WTC11 (cell line): ENCODE data around the gene MYBPC2. TPM values are rescaled to one million over a fixed set of nuclear protein-coding genes. Genes with fewer than 3 reads are reported as not detected.

Source experiments
- ATAC-seq: fragments of 200-7000 bp; cut with Tn5 transposase; 2 replicates; pipeline ENCODE4 v1.10.0; 2021; ENCODE audit warnings: mild to moderate bottlenecking, moderate library complexity
- CTCF ChIA-PET: fragments of 300-600 bp; sonication (Branson Sonifier 250); formaldehyde crosslinking; loops from one replicate; lab custom pipeline; 2021; ENCODE audit warnings: antibody characterized with exemption; lab: Charles Lee
- POLR2A ChIA-PET: fragments of 350-600 bp; sonication (Branson Sonifier 250); formaldehyde crosslinking; loops from one replicate; lab custom pipeline; 2021; ENCODE audit warnings: antibody characterized with exemption; lab: Charles Lee
- DNase-seq: peaks from one replicate; pipeline ENCODE4 v3.0.0; 2021; ENCODE audit warnings: low spot score
- H3K27ac Mint-ChIP-seq: 2 replicates; pipeline ENCODE4 v1.8.0; 2021; ENCODE audit warnings: mixed read lengths
- H3K27me3 Mint-ChIP-seq: 2 replicates; pipeline ENCODE4 v1.8.0; 2021; ENCODE audit warnings: low read depth, mild to moderate bottlenecking, moderate library complexity, mixed read lengths
- H3K36me3 Mint-ChIP-seq: 2 replicates; pipeline ENCODE4 v1.8.0; 2021; ENCODE audit warnings: mixed read lengths
- H3K4me1 Mint-ChIP-seq: 2 replicates; pipeline ENCODE4 v1.8.0; 2022; ENCODE audit warnings: mixed read lengths
- H3K4me3 Mint-ChIP-seq: 2 replicates; pipeline ENCODE4 v1.8.0; 2021; ENCODE audit warnings: mild to moderate bottlenecking, moderate library complexity, mixed read lengths
- H3K9me3 Mint-ChIP-seq: 2 replicates; pipeline ENCODE4 v1.8.0; 2021; ENCODE audit warnings: mixed read lengths
- CREB1 ChIP-seq: sonication (generic); formaldehyde crosslinking; IDR thresholded peaks from 2 replicates; pipeline ENCODE4 v1.8.0; 2023; ENCODE audit warnings: mild to moderate bottlenecking, missing genetic modification reagents
- ELF4 ChIP-seq: sonication (generic); formaldehyde crosslinking; IDR thresholded peaks from 2 replicates; pipeline ENCODE4 v1.8.1; 2022; ENCODE audit warnings: low read depth, mild to moderate bottlenecking, moderate library complexity, missing genetic modification reagents
- EMX1 ChIP-seq: fragments of 250-450 bp; sonication (Bioruptor Pico); IDR thresholded peaks from 2 replicates; pipeline ENCODE4 v1.8.0; 2021; ENCODE audit warnings: mild to moderate bottlenecking
- GABPB1 ChIP-seq: sonication (generic); formaldehyde crosslinking; IDR thresholded peaks from 2 replicates; pipeline ENCODE4 v1.8.1; 2023; ENCODE audit warnings: mild to moderate bottlenecking, missing genetic modification reagents
- HMGA2 ChIP-seq: fragments of 250-450 bp; sonication (Bioruptor Pico); IDR thresholded peaks from 2 replicates; pipeline ENCODE4 v1.4.0; 2021; ENCODE audit warnings: mild to moderate bottlenecking, moderate library complexity
- NR2C2 ChIP-seq: sonication (generic); formaldehyde crosslinking; IDR thresholded peaks from 2 replicates; pipeline ENCODE4 v1.8.0; 2022; ENCODE audit warnings: mild to moderate bottlenecking, missing genetic modification reagents
- OVOL2 ChIP-seq: fragments of 250-450 bp; sonication (Bioruptor Pico); IDR thresholded peaks from 2 replicates; pipeline ENCODE4 v1.9.0; 2021; ENCODE audit warnings: mild to moderate bottlenecking, borderline replicate concordance
- TP53 ChIP-seq: sonication (generic); formaldehyde crosslinking; IDR thresholded peaks from 2 replicates; pipeline ENCODE4 v1.8.1; 2023; ENCODE audit warnings: mild to moderate bottlenecking, missing genetic modification reagents
- ZNF219 ChIP-seq: sonication (generic); formaldehyde crosslinking; IDR thresholded peaks from 2 replicates; pipeline ENCODE4 v1.8.0; 2023; ENCODE audit warnings: missing genetic modification reagents, mild to moderate bottlenecking, borderline replicate concordance
- total RNA-seq: library from RNA; stranded (reverse); gene quantifications from 3 replicates; pipeline ENCODE4 v1.2.3, GENCODE V29; 2021
- TF ChIP-seq, protein P1 (sequence below): sonication (generic); formaldehyde crosslinking; IDR thresholded peaks from 2 replicates; pipeline ENCODE4 v1.8.1; 2022; ENCODE audit warnings: missing genetic modification reagents, borderline replicate concordance
- TF ChIP-seq, protein P2 (sequence below): fragments of 250-450 bp; sonication (Bioruptor Pico); IDR thresholded peaks from 2 replicates; pipeline ENCODE4 v1.9.0; 2021; ENCODE audit warnings: moderate library complexity, mild to moderate bottlenecking, inconsistent platforms, borderline replicate concordance
- TF ChIP-seq, protein P3 (sequence below): sonication (generic); formaldehyde crosslinking; IDR thresholded peaks from 2 replicates; pipeline ENCODE4 v1.8.1; 2022; ENCODE audit warnings: low read depth, mild to moderate bottlenecking, moderate library complexity, missing genetic modification reagents, borderline replicate concordance
- TF ChIP-seq, protein P4 (sequence below): sonication (generic); formaldehyde crosslinking; IDR thresholded peaks from 2 replicates; pipeline ENCODE4 v1.8.1; 2022; ENCODE audit warnings: mild to moderate bottlenecking, missing genetic modification reagents, moderate library complexity, borderline replicate concordance
- TF ChIP-seq, protein P5 (sequence below): fragments of 250-450 bp; sonication (Bioruptor Pico); conservative IDR thresholded peaks from 2 replicates; pipeline ENCODE4 v1.9.0; 2021; ENCODE audit warnings: mild to moderate bottlenecking

MYBPC2 gene
- total RNA-seq, 1 experiment from 2014 or later, result 2.6 TPM

DNA sequence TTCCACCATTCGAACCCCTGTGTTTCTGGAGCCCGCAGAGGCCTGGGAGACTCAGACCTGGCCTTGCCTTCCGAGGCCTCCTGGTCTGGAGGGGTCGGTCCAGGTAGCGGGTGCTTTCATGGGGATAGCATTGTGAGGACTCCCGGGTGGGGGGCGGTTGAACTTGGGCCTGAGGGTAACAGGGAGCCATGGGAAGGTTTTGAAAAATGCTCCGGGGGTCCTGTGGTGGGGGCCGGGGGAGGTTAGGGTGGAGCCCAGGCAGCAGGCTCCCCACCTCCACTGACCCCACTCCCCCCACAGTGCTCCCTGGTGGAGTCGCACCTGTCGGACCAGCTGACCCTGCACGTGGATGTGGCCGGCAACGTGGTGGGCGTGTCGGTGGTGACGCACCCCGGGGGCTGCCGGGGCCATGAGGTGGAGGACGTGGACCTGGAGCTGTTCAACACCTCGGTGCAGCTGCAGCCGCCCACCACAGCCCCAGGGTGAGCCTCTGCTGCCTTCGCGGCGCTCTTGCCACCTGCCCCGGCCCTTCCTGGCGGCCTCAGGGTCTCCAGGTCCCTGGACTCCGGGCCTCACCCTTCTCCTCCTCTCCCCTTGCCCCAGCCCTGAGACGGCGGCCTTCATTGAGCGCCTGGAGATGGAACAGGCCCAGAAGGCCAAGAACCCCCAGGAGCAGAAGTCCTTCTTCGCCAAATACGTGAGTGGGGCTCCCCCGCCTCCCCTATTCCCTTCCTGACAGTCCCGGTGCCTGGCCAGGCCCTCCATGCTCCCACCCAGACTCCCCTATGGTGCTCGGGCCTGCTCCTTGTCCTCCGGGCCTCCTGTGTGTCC, 47.8 kb downstream of the MYBPC2 start:
- H3K4me3 Mint-ChIP-seq, result no peak overlapping the region
- CTCF ChIA-PET, result interaction anchor here (1.5 to 2.1 kb wide), 2 partner anchors 22 to 123 kb away, joined by 4 to 14 read pairs; no protein-coding TSS in a partner anchor
- peaks cover 45% of the 10 kb centered on the region for H3K36me3 Mint-ChIP-seq
- POLR2A ChIA-PET, result no interaction called here
- DNase-seq (no peak), ATAC-seq (no peak)
- H3K27ac Mint-ChIP-seq, result no peak overlapping the region
- H3K4me1 Mint-ChIP-seq, result peaks cover 9% of the 10 kb centered on the region
- TF ChIP-seq, protein P1, sequence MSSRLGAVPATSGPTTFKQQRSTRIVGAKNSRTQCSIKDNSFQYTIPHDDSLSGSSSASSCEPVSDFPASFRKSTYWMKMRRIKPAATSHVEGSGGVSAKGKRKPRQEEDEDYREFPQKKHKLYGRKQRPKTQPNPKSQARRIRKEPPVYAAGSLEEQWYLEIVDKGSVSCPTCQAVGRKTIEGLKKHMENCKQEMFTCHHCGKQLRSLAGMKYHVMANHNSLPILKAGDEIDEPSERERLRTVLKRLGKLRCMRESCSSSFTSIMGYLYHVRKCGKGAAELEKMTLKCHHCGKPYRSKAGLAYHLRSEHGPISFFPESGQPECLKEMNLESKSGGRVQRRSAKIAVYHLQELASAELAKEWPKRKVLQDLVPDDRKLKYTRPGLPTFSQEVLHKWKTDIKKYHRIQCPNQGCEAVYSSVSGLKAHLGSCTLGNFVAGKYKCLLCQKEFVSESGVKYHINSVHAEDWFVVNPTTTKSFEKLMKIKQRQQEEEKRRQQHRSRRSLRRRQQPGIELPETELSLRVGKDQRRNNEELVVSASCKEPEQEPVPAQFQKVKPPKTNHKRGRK (CRISPR knock-in tag), result no peak
- TF ChIP-seq GABPB1 (CRISPR knock-in tag) (no peak), OVOL2 (CRISPR knock-in tag) (no peak)
- TF ChIP-seq, protein P2, sequence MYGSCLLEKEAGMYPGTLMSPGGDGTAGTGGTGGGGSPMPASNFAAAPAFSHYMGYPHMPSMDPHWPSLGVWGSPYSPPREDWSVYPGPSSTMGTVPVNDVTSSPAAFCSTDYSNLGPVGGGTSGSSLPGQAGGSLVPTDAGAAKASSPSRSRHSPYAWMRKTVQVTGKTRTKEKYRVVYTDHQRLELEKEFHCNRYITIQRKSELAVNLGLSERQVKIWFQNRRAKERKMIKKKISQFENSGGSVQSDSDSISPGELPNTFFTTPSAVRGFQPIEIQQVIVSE (CRISPR knock-in tag), result no peak
- peaks cover 9% of the 10 kb centered on the region for H3K27me3 Mint-ChIP-seq
- H3K9me3 Mint-ChIP-seq, result peaks cover 15% of the 10 kb centered on the region

DNA sequence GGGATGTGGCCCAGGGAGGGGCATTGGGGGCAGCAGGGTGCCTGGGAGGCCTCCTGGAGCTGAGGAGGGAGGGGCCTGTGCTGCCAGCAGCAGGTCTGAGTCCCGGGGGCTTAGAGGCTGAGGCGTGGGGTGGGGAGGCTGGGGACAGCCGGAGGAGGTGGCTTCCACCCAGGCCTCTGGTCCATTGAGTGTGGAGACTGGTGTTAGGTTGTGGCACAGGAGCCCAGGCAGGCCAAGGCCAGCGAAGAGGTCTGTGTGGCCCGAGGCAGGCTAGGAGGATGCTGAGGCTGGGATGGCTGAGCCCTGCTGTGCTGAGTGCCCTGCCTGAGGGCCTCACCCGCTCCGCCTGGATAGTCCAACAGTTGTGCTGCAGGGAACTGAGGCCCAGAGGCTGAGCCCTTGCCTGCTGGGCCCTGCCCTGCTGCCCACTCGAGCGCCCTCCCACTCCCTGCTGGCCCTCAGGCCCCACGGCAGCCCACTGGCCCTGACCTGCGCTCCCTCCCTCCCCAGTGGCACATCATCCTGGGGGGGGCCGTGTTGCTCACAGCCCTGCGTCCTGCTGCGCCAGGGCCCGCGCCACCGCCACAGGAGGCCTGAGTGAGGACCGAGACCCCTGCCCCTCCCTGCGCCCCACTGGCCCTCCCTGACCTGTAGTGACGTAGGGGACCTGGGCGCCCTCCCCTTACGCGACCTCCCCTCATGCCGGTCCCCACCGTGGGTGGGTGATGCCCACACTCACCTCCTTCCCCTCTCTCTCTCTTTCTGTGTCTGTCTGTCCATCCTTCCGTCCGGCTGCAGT, 48.9 kb downstream of the MYBPC2 start:
- Mint-ChIP-seq H3K36me3 (peaks cover 51% of the 10 kb centered on the region), H3K27ac (no peak overlapping the region), H3K4me1 (peaks cover 9% of the 10 kb centered on the region), H3K9me3 (peaks cover 22% of the 10 kb centered on the region), H3K27me3 (peaks cover 17% of the 10 kb centered on the region), H3K4me3 (no peak overlapping the region)
- ChIA-PET CTCF (no interaction called here), POLR2A (no interaction called here)
- DNase-seq (no peak), ATAC-seq (no peak)
- TF ChIP-seq HMGA2 (CRISPR knock-in tag) (no peak), EMX1 (no peak), ELF4 (CRISPR knock-in tag) (no peak), TP53 (no peak), CREB1 (no peak), ZNF219 (CRISPR knock-in tag) (no peak), NR2C2 (CRISPR knock-in tag) (no peak)
- TF ChIP-seq, protein P2 (CRISPR knock-in tag), result no peak
- TF ChIP-seq, protein P3, sequence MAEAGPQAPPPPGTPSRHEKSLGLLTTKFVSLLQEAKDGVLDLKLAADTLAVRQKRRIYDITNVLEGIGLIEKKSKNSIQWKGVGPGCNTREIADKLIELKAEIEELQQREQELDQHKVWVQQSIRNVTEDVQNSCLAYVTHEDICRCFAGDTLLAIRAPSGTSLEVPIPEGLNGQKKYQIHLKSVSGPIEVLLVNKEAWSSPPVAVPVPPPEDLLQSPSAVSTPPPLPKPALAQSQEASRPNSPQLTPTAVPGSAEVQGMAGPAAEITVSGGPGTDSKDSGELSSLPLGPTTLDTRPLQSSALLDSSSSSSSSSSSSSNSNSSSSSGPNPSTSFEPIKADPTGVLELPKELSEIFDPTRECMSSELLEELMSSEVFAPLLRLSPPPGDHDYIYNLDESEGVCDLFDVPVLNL (CRISPR knock-in tag), result no peak
- TF ChIP-seq, protein P4, sequence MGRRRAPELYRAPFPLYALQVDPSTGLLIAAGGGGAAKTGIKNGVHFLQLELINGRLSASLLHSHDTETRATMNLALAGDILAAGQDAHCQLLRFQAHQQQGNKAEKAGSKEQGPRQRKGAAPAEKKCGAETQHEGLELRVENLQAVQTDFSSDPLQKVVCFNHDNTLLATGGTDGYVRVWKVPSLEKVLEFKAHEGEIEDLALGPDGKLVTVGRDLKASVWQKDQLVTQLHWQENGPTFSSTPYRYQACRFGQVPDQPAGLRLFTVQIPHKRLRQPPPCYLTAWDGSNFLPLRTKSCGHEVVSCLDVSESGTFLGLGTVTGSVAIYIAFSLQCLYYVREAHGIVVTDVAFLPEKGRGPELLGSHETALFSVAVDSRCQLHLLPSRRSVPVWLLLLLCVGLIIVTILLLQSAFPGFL (CRISPR knock-in tag), result no peak
- TF ChIP-seq, protein P5, sequence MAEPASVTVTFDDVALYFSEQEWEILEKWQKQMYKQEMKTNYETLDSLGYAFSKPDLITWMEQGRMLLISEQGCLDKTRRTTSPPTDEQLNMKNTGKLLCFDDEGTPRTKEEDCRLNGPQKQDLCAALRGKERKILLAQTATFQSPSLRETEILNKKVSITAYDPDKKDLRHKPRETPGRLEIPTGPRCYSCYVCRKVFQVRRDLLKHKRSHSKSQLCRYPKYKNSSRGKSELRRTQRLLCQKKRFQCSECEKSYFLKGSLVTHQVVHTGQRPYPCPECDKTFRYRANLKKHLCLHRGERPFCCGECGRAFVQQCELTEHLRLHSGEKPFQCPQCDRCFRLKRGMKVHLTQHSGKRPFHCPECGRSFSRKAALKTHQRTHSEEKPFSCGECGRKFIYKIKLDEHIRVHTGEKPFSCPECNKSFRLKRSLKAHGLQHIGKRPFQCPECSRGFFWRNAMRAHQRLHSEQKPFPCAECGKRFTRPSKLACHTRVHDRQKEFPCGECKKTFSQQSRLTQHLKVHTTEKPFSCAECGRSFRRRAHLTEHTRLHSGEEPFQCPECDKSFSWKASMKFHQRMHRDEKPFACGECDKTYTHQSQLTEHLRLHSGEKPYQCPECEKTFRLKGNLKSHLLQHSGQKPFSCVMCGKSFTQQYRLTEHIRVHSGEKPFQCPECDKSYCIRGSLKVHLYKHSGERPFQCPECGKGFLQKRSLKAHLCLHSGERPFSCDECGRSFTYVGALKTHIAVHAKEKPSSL (CRISPR knock-in tag), result no peak
- TF ChIP-seq, protein P1 (CRISPR knock-in tag), result no peak
